NCI-H128 (cell line): Measurements from ENCODE around the gene BTBD16.

ENCODE experiments used
- DNase-seq: peaks from one replicate; lab custom pipeline; 2025; ENCODE audit not compliant: unreplicated experiment; lab: John Stamatoyannopoulos, UW

BTBD16 gene

DNA sequence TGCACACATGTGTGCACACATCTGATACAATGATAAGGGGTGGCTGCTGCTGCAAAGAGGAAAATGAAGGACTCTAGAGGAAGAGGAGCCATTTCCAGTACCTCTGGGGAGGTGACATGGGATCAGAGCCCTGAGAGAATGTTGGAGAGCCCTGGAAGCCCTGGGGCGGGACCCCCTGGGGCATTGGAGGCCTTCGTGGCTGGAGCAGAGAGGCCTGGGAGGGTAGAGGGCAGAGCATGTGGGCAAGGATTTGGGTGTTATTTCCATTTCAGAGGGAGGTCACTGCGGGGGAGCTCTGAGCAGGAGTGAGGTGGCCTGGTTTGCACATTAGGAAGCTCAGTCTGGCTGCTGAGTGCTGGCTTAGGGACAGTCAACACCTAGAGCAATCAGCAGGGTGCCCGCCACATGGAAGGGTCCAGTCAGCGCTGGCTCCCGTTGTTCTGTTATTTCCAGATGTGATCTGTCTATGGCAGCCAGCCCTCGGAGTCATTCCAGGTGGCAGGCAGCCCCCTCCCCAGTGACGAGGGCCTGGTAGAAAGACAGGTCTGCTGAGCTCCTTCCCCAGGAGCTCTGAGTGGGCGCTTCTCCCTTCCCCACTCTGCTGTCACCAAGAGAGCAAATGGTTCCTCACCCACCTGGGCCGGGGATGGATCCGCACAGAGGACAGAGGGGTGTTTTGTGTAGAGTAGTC is 24.1 kb upstream of the BTBD16 start:
- DNase-seq, result no peak

GRCh38 chr10:122248356-122249302 is 22.5 kb upstream of the BTBD16 start:
- no peak for DNase-seq

GRCh38 chr10:122249303-122249850 is 21.7 kb upstream of the BTBD16 start:
- no peak for DNase-seq

DNA sequence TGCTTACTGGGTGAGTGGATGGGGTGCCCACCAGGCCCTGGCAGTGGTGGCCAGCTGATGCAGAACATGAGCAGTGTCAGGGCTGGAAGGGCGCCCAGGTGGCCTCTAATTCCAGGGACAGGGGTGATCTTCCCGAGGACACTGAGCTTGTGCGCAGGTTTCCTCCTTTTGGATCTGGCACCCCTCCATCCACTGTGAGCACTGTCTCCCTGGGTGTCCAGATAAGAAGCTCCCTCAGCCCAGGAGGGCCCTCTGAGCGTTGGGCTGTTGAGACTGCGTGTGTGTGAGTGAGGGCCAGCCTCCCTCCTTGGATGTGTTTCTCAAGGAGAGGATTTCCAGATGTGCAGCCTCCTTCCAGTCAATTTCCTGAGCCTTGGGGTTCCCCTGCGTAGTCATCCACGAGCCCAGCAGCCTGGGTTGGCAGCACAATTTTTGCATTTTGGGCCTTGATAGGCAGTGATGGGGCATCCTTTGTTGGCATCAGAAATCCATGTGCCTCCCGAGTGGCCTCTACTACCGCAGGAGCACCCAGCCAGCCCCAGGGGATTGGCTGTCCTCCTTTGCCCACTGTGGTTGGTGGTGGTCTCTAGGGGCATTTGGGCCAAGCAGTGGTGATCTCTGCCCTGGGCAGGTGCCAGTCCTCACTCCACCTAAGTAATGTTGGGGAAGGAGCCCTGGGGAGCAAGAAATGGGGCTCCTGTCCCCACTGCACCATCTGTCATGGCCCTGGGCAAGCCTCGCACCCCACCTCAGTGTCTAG is 20.9 kb upstream of the BTBD16 start:
- no peak for DNase-seq

- no peak for DNase-seq
These were observed 19.4 kb upstream of the BTBD16 start for GRCh38 chr10:122251459-122252255.

GRCh38 chr10:122252805-122253204 is 18.3 kb upstream of the BTBD16 start:
- DNase-seq, result no peak

- no peak for DNase-seq
These were observed 17.5 kb upstream of the BTBD16 start for GRCh38 chr10:122253605-122254004.

DNA sequence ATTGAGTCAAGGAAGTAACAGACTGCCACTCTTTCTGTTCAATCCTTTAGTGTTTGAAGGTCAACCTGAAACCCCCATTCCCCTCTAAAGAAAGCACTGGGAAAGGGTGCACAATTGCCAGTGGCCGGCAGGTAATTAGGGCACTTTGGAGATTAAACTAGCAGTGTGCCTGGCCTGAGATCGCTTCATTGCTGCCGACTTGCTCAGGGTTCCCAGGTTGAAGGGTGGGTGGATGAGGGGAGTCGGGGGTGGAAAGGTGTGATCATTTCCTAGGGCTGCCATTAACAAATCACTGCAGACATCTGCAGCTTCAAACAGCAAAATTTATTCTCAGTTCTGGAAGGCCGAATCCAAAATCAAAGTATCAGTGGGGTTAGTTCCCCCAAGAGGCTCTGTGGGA is 16.3 kb upstream of the BTBD16 start:
- DNase-seq, result no peak

DNA sequence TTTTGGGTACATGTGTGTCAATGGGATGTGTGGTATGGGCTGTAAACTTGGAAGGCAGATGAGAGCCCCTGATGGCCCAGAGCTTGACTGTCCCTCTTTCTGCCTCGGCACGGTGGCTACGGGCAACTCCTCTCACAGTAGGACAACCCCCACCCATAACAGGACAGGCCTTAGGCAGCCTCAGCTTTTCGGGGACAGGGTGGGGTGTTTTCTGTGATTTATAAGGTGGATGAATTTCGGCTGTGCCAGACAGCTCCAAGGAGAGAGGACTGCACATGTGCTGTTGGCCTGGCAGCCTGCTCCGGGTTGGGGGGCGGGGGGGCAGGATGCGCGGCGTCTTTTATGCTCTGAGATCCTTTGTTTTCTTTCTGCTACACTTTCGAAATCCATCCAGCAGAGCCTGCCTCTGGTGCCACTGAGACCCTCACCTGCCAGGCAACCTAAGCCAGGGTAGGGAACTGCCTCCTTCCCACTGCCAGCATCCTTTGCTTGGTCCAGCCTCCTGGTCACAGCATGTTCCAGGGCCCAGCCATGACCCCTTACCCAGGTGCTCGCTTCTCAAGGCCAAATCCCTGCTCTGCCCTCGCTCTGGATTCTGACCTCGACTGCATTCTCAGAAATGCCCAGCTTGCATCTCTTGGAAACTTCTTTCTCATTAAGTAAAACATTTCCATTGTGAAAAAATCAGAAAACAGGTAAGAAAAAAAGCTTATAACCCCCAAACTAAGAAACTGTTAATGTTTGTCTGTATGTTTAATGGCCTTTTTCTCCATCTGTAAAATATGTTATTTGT is 15.4 kb upstream of the BTBD16 start:
- no peak for DNase-seq

DNA sequence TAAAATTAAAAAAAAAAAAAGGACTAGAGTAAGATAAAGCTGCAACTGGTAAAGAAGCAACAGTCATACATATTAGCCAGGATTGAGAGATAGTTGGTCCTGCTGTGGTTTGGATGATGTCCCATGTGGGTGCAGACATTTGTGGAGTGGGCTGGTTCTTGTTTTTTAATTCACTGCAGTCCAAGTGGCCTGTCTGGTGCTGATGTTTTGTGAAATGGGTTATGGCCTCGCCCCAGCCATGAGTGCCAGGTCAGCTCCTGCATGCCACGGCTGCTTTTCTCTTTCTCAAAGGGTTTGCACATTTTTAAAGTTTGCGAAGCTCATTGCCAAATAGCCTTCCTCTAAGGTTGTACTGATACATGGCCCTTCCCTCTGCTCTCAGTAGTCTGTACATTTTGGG is 14.1 kb upstream of the BTBD16 start:
- DNase-seq, result no peak

DNA sequence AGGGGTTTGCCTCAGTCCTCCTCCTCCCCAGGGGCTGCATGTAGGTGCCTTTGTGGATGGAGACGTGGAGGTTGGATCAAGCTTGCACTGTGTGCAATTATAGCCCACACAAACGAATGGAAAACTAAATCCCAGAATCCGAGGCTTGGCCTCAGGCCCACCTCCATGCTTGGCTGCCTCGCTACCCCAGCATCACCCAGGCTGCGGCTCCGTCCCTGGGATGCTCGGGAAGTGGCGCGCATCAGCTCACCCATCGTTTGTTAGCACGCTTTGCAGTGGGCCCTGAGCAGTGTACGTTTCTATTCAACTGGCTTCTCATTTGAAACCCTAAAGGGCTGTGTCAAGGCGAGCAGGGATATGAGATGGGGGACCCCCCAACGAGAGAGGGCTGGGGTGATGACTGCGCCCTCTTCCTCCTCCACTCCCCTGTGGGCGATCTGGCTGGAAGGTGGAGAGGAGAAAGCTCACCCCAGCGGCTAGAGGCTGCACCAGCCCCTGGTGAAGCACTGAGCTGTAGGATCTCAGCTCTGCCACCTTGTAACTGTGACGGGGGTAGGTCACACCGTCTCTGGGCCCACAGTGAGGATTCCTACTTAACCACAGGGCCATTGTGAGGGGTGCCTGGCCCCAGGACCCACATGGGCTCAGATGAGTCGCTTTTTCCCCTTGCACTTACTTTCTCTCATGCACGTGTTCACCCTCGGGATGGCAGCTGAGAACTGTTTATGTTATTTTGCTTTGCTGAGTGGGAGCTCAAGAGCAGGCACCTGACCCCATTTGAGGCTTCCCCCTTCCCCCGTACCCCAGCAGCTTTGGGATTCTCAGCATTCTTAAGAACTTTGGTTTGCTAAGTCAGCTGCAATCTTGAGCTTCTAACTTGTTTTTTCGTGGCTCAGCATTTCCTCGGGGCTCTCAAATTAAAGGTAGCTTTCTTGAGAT is 12.7 kb upstream of the BTBD16 start:
- no peak for DNase-seq

DNA sequence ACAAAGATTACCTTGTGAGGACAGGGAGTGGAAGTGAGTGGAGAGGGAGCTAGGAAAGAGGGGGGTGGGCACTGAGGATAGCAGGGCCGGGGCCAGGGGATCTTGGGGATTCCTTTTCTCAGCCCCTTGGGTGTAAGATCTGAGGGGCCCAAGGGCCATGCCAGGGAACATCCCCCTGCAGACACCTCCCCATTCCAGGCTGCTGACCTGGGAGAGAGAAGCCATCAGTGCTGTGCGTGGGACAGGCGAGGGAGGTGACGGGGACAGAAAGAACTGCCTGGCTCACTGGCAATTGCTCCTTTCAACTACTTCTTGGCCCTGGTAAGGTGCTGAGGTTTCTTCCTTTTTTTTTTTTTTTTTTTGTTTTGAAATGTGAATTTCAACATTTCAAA is 12.0 kb upstream of the BTBD16 start:
- DNase-seq, result no peak

- DNase-seq, result no peak
These were observed 9.5 kb upstream of the BTBD16 start for GRCh38 chr10:122261584-122261983.

DNA sequence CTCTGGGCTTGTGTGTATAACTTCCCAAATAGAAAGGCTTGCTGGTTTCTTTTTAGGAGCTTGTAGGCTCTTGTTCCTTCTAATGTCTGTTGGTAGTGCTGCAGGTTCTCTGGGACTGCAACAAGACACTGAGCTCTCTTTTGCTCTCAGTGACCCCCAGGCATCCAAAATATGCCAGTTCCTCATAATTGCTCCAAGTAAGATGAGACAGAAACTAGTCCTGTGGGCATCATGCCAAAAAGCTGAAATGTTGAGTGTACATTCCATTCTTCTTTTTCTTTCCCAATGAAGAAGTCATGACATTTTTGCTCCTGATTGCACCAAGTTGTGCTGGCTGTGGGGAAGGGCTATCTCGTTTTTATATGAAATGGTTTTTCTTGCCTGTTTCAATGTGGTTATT is 7.1 kb upstream of the BTBD16 start:
- DNase-seq, result no peak

DNA sequence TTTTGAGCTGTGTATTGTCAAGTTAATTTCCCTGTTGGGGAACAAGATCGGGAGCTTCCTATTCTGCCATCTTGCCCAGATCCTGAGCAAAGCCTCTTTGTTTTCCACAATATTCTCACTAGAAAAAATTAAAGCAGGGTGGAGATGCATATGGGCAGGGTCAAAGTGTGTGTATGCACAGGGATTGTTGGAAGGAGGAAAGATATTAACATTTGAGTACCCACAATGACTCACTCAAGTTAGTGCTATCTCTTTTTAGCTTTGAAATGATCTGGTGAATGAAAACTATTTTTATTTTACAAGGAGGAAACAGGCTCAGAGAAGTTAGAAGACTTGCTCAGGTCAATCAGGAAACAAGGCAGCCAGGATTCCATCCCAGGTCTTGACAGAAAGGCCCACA is 6.7 kb upstream of the BTBD16 start:
- no peak for DNase-seq

- DNase-seq, result no peak
These were observed 6.2 kb upstream of the BTBD16 start for GRCh38 chr10:122264931-122265330.

DNA sequence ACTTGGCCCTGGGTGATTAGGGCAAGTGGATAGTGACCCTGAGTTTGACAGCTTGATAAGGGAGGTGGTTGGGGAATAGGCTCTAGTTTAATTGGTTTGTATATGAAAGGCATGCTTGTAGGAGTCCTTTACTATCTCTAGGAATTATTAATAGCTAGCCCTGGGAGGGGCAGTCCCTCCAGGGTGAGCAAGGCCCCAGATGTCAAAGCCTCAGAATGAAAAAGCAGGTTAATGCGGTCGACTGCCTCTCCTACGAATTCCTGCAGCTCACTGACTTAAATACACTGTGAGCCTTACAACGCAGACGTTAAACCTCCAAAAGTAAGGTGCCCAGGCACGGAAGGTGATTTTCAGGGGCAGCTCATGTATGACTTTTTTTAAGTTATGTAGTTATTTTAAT is 5.2 kb upstream of the BTBD16 start:
- no peak for DNase-seq

DNA sequence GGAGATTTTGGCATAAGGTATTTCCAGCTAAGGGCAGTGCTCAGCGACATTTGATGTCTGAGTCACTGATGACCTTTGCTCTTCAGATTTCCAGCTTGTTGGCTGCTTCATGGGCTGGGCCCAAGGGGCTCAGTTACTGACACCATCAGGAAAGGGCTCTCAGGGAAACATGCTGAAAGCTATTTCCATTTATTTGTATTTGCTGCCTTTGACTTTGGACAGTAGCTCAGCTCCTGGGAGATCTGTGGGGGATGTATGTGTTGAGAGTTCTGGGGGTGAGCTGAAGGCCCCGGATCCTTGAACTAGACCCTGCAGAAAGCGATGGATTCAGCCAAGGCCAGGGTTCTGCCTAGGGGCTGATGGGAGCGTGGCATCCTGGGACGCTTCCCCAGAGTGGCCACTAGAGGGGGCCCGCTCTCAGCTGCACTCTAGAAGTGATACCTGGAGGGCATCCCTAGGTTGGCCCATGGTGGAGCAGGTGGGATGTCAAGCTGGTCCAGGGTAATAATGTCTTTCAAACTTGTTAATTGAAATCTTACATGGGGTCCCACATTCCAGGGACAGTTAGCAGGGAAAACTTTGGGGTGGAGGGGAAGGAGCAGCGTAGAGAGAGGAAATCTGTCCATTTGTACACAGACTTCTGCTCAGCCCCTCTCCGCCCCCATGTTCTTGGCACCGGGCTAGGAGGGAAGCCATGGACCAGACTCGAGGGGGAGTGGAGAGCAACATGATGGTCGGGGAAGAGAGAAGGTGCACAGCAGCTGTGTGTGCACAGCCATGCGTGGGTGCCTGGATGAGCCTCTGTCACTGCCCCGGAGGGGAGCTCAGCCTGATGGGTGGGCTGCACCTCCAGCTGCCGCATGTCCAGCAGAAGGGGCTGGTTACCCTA is 3.0 kb upstream of the BTBD16 start:
- DNase-seq, result no peak
